Suprapubic skin (tissue), 4 donors: ENCODE measurements around the gene SPATA7.

ENCODE experiments used
- POLR2A ChIP-seq, 2 donors: fragments of 450-650 bp; IDR thresholded peaks; one replicate each; pipeline ENCODE4 v1.6.1; 2017; ENCODE audit warnings: antibody characterized with exemption in 2 of 2, mild to moderate bottlenecking in 2 of 2, moderate library complexity in 2 of 2
- POLR2AphosphoS5 ChIP-seq, 3 donors: sonication (generic); formaldehyde crosslinking; IDR thresholded peaks; one replicate each; pipeline ENCODE4 v1.6.1; 2017; ENCODE audit warnings: antibody characterized with exemption in 3 of 3

DNA sequence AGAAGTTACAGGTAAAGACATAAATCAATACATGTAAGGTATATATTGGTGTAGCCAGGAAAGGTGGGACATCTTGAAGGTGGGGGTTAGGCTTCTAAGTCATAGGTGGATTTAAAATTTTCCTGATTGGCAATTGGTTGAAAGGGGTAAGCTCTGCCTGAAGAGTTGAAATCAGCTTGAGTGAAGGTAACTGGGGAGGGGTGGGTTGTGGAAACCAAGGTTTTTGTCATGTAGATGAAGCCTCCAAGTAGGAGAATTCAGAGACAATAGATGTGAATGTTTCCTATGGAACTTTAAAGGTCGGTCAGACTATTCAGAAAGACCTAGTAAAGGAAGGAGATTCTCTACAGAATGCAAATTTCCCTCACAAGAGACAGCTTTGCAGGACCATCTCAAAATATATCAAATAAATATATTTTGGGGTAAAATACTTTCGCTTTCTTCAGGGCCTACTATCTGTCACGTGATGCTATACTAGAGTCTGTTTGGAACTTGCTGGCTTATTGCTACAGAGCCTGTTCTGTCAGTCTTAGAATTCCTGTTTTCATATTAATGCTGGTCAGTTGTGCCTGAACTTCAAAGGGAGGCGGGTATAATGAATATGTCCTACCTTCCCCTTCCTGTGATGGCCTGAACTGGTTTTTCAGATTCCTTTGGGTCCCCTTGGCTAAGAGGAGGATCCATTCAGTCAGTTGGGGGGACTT lies 20.6 kb upstream of the SPATA7 start:
- TF ChIP-seq POLR2AphosphoS5 (IDR thresholded peaks at IDR 0.05) = no peak
- TF ChIP-seq POLR2A (IDR thresholded peaks at IDR 0.05) = no peak
